Ishikawa (cell line): ENCODE measurements around the gene ATG9B.

Source experiments
- CEBPB ChIP-seq: IDR thresholded peaks from 2 replicates; pipeline ENCODE4 v1.6.1; 2012
- CREB1 ChIP-seq: IDR thresholded peaks from 2 replicates; pipeline ENCODE4 v1.6.1; 2012; ENCODE audit warnings: low read depth
- EGR1 ChIP-seq: IDR thresholded peaks from 2 replicates; pipeline ENCODE4 v1.6.1; 2012
- EP300 ChIP-seq: IDR thresholded peaks from 2 replicates; pipeline ENCODE4 v1.6.1; 2012; ENCODE audit warnings: borderline replicate concordance
- FOXM1 ChIP-seq: IDR thresholded peaks from 2 replicates; pipeline ENCODE4 v1.6.1; 2012; ENCODE audit warnings: low read depth, borderline replicate concordance
- MAX ChIP-seq: IDR thresholded peaks from 2 replicates; pipeline ENCODE4 v1.6.1; 2012
- RAD21 ChIP-seq: IDR thresholded peaks from 2 replicates; pipeline ENCODE4 v1.6.1; 2012; ENCODE audit warnings: low read depth
- REST ChIP-seq: IDR thresholded peaks from 2 replicates; pipeline ENCODE4 v1.6.1; 2012; ENCODE audit warnings: low read depth, mild to moderate bottlenecking
- TAF1 ChIP-seq: IDR thresholded peaks from 2 replicates; pipeline ENCODE4 v1.6.1; 2012; ENCODE audit warnings: low read depth, mild to moderate bottlenecking
- TCF12 ChIP-seq: IDR thresholded peaks from 2 replicates; pipeline ENCODE4 v1.6.1; 2012; ENCODE audit warnings: low read depth
- TEAD4 ChIP-seq: IDR thresholded peaks from 2 replicates; pipeline ENCODE4 v1.6.1; 2012
- USF1 ChIP-seq: IDR thresholded peaks from 2 replicates; pipeline ENCODE4 v1.6.1; 2012
- YY1 ChIP-seq: IDR thresholded peaks from 2 replicates; pipeline ENCODE4 v1.6.1; 2012; ENCODE audit warnings: low read depth
- ZBTB7A ChIP-seq: IDR thresholded peaks from 2 replicates; pipeline ENCODE4 v1.6.1; 2012; ENCODE audit warnings: low read depth

- no peak for TF ChIP-seq MAX
- TF ChIP-seq EGR1 = no peak
- no peak for TF ChIP-seq CEBPB
- TF ChIP-seq EP300 = no peak
- TF ChIP-seq TEAD4 = no peak
- no peak for TF ChIP-seq CREB1
- no peak for TF ChIP-seq RAD21
- TF ChIP-seq TCF12 = no peak
- TF ChIP-seq REST = no peak
- no peak for TF ChIP-seq ZBTB7A
- TF ChIP-seq FOXM1 = no peak
- no peak for TF ChIP-seq YY1
- no peak for TF ChIP-seq USF1
- no peak for TF ChIP-seq TAF1
These were observed 37.8 kb upstream of the ATG9B start for GRCh38 chr7:151062111-151062398.
